Breast epithelium (tissue), 3 donors: ENCODE results near the gene NECTIN4.

Experiments
- CTCF ChIP-seq, 3 donors: fragments of 450-650 bp; IDR thresholded peaks; one replicate each; pipeline ENCODE4 v1.5.1; 2016 to 2017; ENCODE audit warnings: antibody characterized with exemption in 3 of 3, mild to moderate bottlenecking in 3 of 3, moderate library complexity in 3 of 3
- POLR2A ChIP-seq: fragments of 450-650 bp; IDR thresholded peaks from one replicate; pipeline ENCODE4 v1.6.1; 2016; ENCODE audit warnings: antibody characterized with exemption, mild to moderate bottlenecking, moderate library complexity
- POLR2AphosphoS5 ChIP-seq, 3 donors: sonication (generic); formaldehyde crosslinking; IDR thresholded peaks; one replicate each; pipeline ENCODE4 v1.6.1; 2017; ENCODE audit warnings: antibody characterized with exemption in 3 of 3

- TF ChIP-seq POLR2A (no peak), CTCF (IDR thresholded peaks at IDR 0.05) (no peak), POLR2AphosphoS5 (IDR thresholded peaks at IDR 0.05) (no peak)
These were observed 12.9 kb downstream of the NECTIN4 start for GRCh38 chr1:161076410-161076809.
